GM21576 (cell line): ENCODE results near the gene C4orf17.
"Not testable (repeated sequence)": the region's sequence is repeated elsewhere in the genome, so short reads cannot be mapped to it uniquely, and the experiment has no call there.

Experiments used
- ATAC-seq: cut with Tn5 transposase; IDR thresholded peaks from one replicate; pipeline ENCODE4 v1.9.1; 2021; ENCODE audit warnings: mild to moderate bottlenecking, moderate library complexity; ENCODE audit not compliant: unreplicated experiment

C4orf17 gene

GRCh38 chr4:99510721-99511120, at the start of gene C4orf17:
Gene C4orf17, plus strand, starts transcription at chr4:99511021. Its CDS starts 2,061 bp downstream, at chr4:99513082.
- no peak for ATAC-seq

DNA sequence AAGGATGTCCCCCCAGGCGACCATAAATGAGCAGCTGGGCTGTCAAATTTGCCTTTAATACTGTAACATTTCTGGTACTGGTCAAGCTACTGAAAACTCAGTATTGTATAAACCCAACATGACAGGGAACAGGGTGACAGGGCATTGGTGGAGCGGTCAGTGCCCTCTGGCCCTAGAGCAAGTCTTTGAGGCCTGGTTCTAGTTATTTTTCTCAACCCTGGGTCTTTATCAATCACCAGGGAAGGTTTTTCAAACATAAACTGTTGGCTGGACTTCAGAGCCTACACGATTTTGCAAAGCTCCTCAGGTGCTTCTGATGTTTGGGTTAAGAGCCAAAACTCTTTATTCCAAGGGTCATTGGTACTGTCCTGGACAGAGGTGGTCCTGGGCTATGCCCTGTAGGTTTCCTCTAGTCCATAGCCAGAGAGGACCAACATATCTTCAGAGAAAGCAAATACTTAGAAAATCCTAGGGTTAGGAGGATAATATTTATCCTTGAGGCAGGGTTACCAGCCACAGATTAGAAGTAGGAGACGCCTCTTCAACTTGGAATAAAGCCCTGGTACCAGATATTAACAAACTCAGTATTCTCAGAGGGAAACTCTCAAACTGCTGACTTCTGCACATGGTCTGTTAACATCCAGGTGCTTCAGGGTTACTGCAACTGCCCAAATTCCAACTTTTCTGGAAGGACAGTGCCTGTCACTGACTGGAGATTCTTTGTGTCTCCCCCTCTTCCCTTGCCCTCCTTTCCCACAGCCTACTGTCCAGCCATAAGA, 49.0 kb upstream of the C4orf17 start:
- ATAC-seq, result no peak

- peak; percentile 95 for ATAC-seq
Measured at GRCh38 chr4:99462875-99463464, 47.9 kb upstream of the C4orf17 start.

GRCh38 chr4:99463566-99463965, 47.3 kb upstream of the C4orf17 start:
- no peak for ATAC-seq

- no peak for ATAC-seq
Measured at GRCh38 chr4:99467887-99468286, 42.9 kb upstream of the C4orf17 start.

GRCh38 chr4:99468889-99469288, 41.9 kb upstream of the C4orf17 start:
- ATAC-seq, result no peak

DNA sequence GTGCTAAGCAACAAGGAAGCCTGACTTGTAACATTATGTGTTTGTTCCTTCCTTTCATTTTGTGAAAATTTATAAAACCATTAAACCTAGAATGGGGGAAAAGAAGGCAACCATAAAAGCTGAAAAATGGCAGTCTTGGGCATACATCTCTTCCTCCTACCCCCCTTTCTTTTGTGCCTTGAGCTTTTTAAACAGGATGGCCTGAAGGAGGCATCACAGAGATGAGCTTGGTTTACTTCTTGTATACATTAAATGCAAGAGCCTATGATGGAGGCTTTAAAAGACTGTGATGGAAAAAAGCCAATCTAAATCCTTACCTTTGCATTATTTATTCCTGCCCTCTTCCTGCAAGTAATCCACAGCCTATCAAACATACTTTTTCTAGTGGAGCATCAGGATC, 39.5 kb upstream of the C4orf17 start:
- ATAC-seq, result no peak

DNA sequence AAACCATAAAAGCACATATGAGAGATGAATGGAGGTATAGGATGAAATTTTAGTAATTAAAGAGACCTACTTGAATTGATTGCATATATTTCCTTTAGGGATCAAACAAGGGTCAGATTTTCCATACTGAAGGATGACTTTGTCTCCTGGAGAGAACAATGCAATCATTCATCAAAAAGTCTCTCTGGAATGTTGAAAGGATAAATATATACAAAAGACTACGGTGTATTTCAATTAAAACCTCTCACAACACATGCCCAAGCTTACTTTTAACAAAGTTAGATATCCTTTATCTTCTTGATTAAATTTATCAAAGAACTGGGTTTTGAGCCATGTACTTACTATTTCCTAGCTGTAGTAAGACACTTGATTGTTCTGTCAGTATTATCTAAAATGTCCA, 38.9 kb upstream of the C4orf17 start:
- no peak for ATAC-seq

DNA sequence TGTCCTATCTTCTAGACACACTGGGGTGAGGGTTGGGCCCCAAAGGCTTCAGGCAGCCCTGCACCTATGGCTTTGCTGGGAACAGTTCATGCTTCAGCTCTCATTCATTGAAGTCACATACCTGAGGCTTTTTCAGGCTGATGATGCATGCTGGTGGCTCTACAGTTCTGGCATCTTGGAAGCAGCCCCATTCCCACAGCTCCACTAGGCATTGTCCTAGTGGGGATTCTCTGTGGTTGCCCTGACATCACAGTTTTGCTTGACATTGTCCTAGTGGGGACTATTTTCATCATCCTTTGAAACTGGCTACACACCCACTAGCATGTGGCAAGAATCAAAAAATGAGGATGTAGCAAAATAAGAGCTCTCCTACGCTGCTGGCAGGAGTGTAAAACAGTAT, 37.7 kb upstream of the C4orf17 start:
- ATAC-seq, result no peak

GRCh38 chr4:99483636-99484035, 27.2 kb upstream of the C4orf17 start:
- ATAC-seq, result no peak

GRCh38 chr4:99485212-99485611, 25.6 kb upstream of the C4orf17 start:
- ATAC-seq, result no peak

DNA sequence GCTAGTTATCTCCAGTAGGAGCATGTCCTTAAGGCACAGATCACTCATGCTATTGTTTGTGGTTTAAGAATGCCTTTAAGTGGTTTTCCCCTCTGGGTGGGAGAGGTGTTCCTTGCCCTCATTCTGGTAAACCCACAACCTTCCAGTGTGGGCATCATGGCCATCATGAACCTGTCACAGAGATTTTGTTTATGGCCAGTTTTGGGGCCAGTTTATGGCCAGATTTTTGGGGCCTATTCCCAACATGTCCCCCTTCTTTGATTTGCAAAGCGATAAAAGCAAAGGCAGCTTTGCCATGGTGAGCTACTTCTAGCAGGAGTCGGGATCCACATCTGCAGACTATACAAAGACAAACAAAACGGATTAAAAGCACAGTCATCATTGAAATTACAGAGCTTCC, 24.2 kb upstream of the C4orf17 start:
- ATAC-seq, result not testable (repeated sequence)

DNA sequence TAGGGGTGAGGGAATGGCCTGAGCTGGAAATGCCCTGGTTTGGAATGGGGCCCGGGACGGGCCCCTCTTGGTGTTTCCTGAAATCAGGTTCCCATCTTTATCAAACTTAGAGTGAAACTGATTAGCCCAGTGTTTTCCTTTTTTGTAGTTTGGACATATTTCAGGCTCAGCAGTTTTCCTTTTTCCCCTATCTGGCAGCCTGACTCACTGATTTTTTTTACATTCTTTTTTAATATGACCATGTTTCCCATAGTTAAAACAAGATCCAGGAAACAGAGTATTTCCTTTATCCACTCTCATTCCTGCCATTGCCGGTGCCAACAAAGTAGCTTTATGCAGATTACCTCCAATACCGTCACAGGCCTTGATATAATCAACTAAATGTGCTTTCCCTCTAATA, 20.5 kb upstream of the C4orf17 start:
- no peak for ATAC-seq

GRCh38 chr4:99504804-99505502, 5.9 kb upstream of the C4orf17 start:
- no peak for ATAC-seq

GRCh38 chr4:99506781-99507180, 4.0 kb upstream of the C4orf17 start:
- ATAC-seq, result no peak

GRCh38 chr4:99507349-99507748, 3.5 kb upstream of the C4orf17 start:
- ATAC-seq, result no peak

- no peak for ATAC-seq
Measured at GRCh38 chr4:99507762-99508161, 3.1 kb upstream of the C4orf17 start.

DNA sequence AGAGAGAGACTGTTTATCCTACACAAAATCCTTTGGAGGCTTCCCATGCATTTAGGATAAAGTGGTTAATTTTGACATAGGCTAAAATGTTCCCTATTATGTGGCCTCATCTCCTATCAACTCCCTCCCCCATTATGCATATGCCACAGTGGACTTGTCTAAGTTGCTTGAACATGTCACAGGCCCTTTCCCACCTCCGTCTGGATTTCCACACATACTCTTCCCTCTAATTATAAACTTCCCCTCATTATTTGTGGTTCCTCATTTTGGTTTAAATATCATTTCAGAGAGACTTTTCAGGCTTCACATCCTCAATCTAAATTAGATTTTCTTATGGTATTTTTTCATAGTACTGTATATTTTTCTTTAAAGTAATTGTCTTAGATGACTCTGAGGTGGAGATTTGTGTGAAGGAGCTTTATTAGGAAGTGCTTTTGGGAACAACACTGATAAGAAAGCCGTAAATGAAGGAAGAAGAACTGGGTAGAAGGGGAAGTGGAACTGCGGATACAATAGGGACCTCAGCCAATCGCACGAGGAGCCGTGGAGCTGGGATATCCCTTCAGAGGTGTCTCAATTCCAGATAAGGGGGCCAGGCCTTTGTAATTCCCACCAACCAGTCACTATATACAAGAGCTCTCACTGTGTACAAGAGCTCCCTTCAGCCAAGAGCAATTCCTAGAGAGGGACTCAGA, 7.9 kb downstream of the C4orf17 start:
- no peak for ATAC-seq

GRCh38 chr4:99529228-99529627, 18.4 kb downstream of the C4orf17 start:
- no peak for ATAC-seq

DNA sequence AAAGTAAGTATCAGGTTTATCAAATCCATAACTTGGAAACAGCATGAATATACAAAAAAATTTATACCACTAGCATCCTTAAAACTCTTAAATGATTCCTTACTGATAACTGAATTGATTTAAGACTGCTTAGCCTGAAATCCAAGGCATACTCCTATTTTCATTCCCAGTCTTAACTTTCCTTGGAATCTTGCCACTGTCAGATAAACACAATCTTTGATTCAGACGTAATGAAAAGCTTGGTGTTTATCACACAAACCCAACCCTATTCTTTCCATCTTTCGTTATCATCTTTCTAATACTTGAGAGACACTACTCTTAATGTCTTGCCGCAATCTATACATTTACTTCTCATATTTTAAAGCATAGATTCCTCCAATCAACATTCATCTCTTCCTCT, 19.1 kb downstream of the C4orf17 start:
- no peak for ATAC-seq

- ATAC-seq, result not testable (repeated sequence)
Measured at GRCh38 chr4:99534699-99535098, 23.9 kb downstream of the C4orf17 start.
